Superior temporal gyrus (tissue), 1 donor: ENCODE results near the gene BRIX1.
A peak's percentile ranks its signal among the peaks of the same experiment; 100 is the strongest.
"Not testable (repeated sequence)": the region's sequence is repeated elsewhere in the genome, so short reads cannot be mapped to it uniquely, and the experiment has no call there.

Source experiments
- DNase-seq: peaks from one replicate; pipeline ENCODE4 v3.0.0-alpha.2; 2016; ENCODE audit errors: extremely low spot score

The BRIX1 gene

DNA sequence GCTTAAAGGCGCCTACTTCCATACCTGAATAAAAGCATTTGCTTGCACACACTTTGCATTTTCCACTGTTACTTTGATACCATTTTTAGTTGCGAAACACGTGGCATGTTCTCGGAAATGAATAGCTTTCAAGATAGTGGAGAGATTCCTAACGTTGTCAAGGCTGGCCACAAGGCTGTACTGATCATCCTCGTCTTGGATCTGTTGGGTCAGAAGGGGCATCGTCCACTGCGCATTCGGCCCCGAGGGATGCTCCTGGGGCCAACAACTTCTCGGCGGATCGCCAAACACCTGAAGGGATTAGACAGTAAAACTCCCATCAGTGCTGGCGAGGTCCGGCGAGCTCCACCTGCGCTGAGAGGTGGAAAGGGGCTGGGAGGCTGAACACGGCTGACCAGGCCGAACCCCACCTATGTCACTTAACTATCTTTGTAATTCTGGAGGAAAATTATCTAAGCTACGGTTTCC lies 806 bp upstream of the BRIX1 start:
- no peak for DNase-seq

DNA sequence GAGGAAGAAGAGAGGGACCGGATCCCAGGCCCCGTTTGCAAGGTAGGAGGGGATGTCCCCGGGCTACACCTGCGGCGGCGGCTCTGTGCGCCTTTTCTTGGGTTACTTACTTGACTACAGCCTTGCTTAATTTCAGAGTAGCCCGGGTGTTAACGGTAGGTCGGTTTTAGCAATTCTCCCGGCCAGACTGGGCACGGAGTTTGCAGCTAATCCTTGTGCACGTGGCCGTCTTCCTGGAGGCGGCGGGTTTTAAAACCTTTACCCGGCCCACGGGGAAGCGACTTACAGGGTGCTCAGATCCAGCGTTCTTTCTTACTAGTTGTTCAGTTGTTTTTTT lies 313 bp downstream of the BRIX1 start:
- no peak for DNase-seq

DNA sequence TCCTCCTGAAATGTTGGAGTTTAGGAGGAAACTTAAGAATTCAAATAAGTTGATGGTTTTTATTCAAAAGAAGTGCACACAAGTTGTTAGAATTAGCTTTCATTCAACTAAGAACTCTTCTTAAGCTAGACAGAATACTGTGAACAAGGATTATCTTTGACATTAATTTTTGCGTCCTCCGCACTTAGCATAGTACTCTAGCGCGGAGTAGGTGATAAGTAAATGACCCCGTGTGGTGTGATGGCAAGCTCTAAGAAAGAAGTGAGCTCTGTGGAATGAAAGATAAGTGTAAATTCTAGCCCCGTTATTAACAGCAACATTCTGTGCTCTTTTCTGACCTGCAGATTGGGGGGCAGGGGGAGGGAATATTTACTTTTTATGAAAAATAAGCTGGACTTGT lies 1.0 kb downstream of the BRIX1 start:
- DNase-seq: no peak

DNA sequence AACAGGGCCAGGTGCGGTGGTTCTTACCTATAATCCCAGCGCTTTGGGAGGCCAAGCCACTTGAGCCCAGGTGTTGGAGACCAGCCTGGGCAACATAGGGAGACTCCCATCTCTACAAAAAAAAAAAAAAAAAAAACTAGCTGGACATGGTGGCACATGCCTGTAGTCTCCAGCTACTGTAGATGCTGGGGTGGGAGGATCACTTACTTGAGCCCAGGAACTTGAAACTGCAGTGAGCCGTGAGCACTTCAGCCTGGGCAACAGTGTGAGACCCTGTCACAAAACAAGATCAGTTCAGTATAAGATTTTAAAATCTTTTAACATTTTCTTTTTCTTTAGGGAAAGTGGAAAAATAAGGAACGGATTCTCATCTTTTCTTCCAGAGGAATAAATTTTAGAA lies 2.5 kb downstream of the BRIX1 start:
- no peak for DNase-seq

DNA sequence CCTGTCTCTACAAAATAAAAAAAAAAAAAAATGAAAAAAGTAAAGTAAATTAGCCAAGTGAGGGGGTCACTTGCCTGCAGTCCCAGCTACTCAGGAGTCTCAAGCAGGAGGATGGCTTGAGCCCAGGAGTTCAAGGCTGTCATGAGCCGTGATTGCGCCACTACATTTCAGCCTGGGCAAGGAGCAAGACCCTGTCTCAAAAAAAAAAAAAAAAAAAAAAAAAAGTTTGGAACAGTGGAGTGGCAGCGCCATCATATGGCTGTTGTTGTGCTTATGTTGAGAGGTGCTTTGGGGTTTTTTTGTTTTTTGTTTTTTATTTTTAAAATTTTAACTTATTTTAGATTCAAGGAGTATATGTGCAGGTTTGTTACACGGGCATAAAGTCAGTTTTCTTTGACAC lies 3.6 kb downstream of the BRIX1 start:
- no peak for DNase-seq

DNA sequence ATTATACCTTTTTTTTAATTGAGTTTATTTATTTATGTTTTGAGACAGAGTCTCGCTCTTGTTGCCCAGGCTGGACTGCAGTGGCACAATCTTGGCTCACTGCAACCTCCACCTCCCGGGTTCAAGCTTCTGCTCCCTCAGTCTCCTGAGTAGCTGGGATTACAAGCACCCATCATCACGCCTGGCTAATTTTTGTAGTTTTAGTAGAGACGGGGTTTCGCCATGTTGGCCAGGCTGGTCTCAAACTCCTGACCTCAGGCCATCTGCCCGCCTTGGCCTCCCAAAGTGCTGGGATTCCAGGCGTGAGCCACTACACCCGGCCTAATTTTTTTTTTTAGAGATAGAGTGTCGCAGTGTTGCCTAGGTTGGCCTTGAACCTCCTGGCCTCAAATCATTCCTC lies 7.7 kb downstream of the BRIX1 start:
- not testable (repeated sequence) for DNase-seq

DNA sequence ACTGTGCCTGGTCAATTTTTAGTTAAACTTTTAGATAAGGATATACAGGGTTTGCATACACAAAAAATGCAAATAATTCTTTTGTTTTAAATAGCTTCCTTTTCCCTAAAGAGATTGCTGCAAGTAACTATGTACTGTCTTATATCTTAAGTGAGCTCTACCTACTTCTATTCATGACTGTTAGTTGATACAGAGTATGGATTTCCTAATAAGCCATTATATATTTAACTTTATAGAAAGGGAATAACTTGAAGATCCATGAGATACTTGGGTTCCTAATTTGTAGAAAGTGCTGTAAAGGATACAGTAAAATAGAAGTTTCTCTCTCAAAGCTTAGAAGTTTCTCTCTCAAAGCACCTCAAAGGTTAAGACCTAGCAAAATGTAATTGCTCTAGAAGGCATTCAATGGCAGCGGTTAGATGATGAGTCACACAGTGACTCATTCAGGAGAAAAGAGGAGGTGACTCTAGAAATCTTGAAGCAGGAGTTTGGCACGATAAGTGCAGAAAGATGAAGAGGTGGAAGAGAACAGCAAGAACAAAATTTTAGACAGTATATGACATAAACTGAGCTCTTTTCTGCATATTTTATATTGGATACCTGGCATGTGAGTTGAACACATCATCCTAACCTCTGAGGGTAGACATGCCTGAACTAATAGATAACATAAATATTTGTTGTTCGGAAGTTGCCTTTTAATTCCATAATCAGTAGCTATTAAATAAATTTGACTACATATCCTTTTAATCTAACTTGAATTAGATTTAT lies 8.4 kb downstream of the BRIX1 start:
- peak; percentile 38 for DNase-seq

DNA sequence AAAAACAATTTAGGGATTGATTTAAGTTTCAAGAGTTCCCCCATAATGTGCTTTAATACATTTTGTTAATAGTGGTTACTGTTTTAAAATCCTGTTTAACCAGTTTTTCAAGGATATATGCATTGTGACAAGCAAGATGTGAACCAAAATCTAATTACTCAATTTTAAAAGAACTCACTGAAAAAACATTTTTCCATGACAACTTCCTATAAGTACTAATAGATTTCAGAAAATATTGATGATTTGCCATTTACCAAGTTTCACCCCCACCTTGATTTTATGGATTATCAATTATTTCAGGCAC lies 8.9 kb downstream of the BRIX1 start:
- DNase-seq: no peak

DNA sequence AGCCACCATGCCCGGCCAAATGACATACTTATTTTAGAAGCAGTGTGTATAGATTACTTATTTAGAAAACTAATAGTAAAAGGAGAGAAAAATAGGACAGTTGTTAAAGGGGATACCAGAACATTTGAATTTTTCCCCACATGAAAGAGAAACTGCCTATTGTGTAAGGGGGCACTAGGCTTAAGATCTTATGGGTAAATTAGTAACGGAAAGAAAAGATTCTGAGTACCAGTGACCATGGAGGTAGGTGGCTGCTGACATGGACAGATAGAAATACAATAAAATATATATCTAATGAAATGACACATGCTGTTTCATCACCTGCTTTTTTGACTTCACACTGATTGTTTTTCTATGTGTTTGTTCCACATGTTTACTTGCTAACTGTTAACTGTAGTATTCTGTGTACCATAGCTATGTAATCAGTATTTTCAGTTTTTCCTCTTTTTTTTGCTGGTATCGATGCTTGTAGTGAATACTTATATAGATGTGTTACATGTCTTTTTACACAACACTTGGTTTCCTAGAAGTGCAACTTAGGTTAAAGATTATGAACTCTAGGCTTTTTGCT lies 10.9 kb downstream of the BRIX1 start:
- DNase-seq: no peak

DNA sequence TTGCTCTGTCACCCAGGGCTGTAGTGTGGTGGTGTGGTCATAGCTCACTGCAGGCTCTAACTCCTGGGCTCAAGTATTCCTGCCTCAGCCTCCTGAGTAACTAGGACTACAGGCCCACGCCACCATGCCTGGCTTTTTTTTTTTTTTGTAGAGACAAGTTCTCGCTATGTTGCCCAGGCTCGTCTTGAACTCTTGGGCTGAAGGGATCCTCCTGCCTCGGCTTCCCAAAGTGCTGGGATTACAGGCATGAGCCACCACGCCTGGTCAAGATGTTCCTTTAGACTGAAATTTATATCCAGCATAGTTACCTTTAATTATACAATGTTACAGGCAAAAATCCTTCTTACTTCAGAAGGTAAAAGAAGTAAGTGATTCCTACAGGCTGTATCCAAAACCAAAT lies 12.3 kb downstream of the BRIX1 start:
- no peak for DNase-seq

DNA sequence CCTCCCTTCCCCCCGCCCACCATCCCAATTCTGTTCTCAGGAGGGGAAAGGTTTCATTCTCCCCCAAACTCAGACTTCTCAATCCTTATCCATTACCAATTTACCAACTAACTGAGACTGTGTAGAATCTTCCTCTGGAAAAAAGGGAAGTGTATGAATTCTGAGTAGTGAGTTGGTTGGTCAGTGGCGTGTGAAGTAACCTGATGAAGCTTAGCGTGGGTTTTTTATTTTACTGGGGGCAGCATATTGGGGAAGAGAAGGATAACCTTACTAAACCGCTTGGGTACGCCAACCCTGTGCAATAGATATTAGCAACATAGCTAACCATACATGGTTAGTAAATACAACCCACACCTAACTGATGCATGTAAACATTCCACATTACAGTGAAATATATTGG lies 12.8 kb downstream of the BRIX1 start:
- no peak for DNase-seq

DNA sequence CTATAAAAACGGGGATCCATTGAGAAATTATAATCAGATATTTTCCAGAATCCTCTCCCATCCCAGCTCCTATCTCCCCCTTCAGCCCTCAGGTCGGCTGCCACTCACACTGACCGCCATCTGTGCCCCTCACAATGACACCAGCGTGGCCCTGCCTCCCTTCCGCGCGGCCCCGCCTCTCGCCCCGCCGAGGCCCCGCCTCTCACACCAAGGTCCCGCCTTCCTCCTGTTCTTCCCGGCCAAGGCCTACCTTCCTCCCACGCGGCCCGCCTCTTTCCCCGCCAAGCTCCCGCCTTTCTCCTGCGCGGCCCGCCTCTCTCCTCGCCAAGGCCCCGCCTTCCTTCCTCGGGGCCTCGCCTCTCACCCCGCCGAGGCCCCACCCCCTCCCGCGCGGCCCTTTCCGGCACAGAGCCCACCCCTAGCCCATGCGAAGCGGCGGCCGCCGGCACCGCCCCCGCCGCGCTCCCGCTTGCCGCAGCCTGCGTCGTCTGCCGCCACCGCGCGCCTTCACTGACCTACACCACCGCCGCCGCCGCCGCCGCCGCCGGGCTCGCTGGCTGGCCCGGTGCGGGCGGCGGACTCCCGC lies 13.7 kb downstream of the BRIX1 start, which contains the start of gene DNAJC21:
TSS of gene DNAJC21 (plus strand) at position 426 of the 586 bp plus-strand sequence. CDS start 261 bp downstream, outside the sequence.
- peak; percentile 98 for DNase-seq

DNA sequence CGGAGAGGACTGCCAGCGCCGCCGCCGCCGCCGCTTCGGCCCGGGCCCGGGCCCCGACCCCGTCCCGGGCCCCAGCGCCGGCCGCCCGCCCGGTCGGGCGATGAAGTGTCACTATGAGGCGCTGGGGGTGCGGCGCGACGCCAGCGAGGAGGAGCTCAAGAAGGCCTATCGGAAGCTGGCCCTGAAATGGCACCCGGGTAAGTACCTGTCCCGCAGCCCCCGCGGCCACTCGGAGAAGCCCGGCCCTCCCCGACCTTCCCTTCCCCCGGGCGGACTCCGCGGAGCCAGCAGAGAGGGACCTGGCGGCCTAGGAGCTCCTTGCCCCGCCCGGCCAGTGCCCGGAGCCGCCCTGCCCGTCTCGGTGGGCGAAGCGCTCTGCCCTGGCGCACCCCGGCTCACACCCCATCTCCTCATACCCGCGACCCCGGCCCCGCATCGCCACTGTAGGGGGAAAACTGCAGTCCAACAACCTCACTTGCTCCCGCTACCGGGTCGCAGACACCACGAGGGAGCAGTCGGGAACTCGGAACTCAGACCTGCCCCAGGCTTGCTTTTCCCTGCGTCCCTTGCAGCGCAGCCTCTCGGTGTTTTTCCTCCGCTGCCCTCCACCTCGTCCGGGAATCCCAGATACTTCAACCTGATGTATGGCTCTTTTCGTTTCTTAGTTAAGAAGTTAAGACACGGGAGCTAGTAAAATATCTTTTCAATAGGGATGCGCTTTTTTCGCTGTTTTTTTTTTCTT lies 14.4 kb downstream of the BRIX1 start:
- peak; percentile 57 for DNase-seq

DNA sequence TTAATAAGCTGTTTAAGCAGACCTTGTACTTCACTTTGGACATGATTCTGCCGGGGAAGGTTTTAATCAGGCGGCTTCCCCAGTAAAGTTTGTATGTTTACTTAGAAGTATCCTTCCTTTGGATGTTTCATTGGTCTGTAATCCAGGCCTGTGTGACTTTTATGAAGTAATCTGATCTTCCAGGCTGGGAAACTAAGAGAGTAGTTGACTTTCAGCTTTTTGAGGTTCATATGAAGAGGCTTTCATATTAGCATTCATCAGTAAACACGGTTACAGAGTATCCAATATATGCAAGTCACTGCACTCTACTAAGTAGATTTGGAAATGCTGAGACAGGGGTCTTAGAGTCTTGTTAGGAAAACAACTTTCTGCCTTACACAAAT lies 14.9 kb downstream of the BRIX1 start:
- DNase-seq: no peak

DNA sequence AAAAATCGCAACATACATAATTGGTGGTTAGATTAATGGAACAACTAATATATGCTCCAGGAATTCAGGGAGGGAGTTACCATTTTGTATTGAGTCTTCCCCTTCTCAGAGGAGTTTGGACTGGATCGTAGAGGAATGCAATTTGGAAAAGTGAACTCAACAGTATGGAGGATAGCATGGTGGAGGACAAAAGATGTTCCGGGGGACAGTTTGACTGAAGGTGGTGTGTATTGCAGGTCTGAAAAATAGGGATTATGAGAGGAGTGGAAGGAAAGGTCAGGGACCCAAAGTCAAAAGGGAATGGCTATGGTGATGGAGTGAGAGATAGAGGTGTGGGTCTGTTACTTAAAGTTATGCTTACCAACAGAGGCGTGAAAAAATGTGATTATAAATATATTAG lies 15.4 kb downstream of the BRIX1 start:
- no peak for DNase-seq

DNA sequence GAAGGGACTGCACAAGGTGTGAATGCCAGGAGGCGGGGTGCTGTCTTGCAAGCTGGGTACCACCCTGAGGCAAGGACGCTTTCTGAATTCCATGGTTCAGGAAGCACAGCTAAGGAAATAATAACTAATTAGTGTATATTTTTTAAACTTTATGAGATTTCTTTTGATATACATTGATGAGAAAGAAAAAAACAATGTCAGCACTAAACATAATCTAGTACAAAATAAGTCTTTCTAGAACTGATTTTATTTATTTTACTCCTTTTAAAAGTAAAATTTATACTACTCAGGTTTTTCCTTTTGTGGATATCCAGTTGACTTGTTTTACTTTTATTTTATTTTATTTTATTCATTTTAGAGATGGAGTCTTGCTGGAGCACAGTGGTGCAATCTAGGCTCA lies 17.4 kb downstream of the BRIX1 start:
- no peak for DNase-seq

DNA sequence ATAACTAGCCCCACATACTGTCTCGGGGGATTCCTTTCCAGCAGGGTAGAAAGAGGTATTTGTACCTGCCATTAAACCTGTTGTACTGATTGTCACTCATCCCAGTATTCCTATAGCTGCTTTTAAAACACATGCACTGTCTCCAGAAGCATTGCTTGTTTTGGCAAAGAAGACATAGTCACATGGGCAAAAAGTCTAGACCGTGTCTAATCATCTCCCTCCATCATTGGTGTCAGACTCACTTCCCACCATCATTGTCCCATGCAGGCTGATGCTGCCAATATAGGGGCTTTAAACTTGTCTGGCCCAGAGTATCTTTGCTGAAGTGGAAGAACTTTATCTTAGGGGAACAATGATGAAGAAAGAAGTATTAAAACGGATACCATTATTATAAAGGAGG lies 26.4 kb downstream of the BRIX1 start:
- no peak for DNase-seq

DNA sequence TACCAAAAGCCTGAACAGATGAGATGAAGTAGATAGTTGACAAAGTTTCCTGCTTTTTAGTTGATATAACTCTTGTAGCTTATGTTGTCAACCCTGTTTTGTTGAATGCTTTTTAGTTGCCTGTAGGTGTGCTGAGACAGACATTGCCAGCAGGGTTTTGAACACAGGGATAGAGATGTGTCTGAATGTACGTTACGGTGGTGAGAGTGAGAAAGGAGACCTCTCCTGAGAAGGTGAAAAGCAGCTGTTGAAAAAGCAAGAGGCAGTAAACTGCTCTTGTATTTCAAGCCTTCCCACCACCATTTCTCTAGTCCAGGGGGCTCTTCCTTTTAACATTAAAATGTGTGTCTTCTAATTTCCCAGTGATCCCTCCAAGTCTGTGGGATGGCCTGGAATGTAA lies 28.5 kb downstream of the BRIX1 start:
- DNase-seq: no peak

DNA sequence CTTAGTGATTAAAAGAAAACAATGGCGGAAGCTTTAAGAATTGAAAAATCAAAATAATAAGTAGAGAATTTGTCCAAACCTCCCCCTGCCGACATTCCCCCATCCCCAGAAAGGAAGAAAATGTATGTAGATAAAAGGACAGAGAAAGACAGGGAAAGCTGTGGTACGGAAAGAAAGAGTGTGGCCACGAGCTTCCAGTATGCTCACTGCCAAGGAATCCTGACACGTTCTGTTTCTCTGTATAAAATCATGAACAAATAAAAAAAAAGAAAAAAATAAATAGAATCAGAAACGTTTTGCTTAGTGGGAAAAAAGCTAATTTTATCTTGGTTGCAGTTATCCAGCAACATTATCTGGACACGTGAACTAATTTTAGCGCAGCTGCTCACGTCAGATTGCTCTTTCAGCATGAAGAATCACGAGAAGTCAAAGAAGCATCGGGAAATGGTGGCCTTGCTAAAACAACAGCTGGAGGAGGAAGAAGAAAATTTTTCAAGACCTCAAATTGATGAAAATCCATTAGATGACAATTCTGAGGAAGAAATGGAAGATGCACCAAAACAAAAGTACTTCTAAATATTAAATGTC lies 29.0 kb downstream of the BRIX1 start:
- DNase-seq: no peak

DNA sequence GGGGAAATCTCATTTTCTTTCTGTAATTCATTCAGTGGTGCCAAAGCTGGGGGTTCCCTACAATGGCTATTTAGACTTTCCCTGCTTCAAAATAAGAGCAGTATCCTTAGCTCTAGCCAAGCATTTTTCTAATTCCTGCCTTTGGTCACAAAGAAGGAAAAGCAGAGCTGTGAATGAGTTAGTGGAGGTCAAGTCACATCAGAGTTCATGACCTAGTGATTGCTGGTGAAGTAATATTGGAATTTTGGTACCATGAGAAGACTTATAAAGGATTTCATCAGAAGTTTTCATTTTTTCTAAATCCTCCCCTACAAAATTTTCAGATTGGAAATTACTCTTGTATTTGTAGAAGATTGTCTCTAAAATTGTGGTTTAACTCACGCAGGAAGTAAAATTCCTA lies 41.8 kb downstream of the BRIX1 start:
- DNase-seq: no peak

DNA sequence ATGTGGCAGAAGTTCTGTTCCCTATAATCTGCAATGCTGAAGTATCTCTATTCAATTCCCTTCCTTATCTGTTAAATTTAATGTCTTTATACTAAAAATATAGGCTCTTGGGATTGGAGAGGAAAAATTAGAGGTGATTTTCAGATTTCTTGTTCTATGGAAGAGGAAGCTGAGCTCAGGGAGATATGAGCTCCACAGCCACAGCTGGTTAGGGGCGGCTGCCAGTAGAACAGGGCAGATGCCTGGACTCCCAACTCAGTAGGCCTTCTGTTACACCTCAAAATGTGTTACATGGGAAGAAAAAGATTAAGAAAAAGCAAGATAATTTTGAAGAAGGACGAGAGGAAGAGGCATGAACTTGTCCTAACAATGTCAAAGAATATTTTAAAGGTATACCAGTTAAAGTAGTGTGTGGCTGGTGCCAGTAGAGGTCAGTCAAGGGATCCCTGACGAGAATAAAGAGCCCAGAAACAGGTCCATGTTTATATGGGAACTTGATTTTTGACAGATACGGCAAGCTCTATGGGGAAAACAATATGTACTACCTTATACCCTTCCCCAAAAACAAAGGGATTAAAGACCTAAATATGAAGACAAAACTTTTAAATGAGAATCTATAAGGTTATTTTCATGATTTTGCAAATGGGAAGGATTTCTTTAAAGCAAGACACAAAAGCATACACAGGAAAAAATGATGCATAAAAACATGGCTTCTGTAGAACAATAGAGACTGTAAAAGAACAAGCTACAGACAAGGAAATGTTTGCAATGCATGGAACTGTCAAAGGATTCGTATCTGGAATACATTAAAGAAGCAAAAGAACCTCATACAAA lies 42.6 kb downstream of the BRIX1 start:
- DNase-seq: no peak

DNA sequence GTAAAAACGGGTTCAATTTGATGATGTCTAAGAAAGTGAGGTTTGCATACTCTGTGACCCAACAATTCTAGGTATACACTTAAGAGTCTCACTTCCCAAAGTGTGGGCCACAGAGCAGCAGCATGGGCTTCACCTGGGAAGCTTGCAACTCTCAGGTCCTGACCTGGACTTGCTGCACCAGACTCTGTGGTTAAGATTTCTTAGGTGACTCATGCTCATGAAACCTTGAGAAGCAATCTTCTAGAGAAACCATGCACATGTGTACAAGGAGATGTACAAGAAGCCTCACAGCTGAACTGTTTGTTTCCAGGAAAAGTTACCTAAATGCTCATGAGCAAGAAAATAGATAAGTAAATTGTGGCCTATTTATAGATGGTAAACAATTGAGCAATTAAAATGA lies 43.8 kb downstream of the BRIX1 start:
- no peak for DNase-seq
